NCI-H1417 (cell line): ENCODE measurements around the gene VPS35L.
A peak's percentile ranks its signal among the peaks of the same experiment; 100 is the strongest.
"Not testable (repeated sequence)": the region's sequence is repeated elsewhere in the genome, so short reads cannot be mapped to it uniquely, and the experiment has no call there.

Experiments used
- DNase-seq, 3 experiments: peaks; one replicate each; lab custom pipeline; 2025; lab: John Stamatoyannopoulos, UW

VPS35L gene

GRCh38 chr16:19528666-19529065 lies 26.8 kb upstream of the VPS35L start:
- DNase-seq: no peak

GRCh38 chr16:19532601-19533000 lies 22.9 kb upstream of the VPS35L start:
- peak in 1 of 3 experiments; percentile 30 for DNase-seq

- DNase-seq: no peak
Observed at GRCh38 chr16:19540241-19540970, 15.1 kb upstream of the VPS35L start.

GRCh38 chr16:19542138-19542821 lies 13.2 kb upstream of the VPS35L start:
- DNase-seq: peak; percentile 74 to 98 (median 81)

- not testable (repeated sequence) for DNase-seq
Observed at GRCh38 chr16:19543278-19543996, 12.1 kb upstream of the VPS35L start.

GRCh38 chr16:19548144-19548543 lies 7.4 kb upstream of the VPS35L start:
- DNase-seq: no peak

GRCh38 chr16:19549673-19550072 lies 5.8 kb upstream of the VPS35L start:
- DNase-seq: no peak

- DNase-seq: peak in 2 of 3 experiments; percentile 3 to 72
Observed at GRCh38 chr16:19555938-19556771, 652 bp downstream of the VPS35L start.

- DNase-seq: peak; percentile 16 to 73 (median 34)
Observed at GRCh38 chr16:19559242-19559910, 3.9 kb downstream of the VPS35L start.

GRCh38 chr16:19560078-19560477 lies 4.6 kb downstream of the VPS35L start:
- DNase-seq: no peak

- DNase-seq: no peak
Observed at GRCh38 chr16:19563377-19563776, 7.9 kb downstream of the VPS35L start.

- DNase-seq: no peak
Observed at GRCh38 chr16:19566362-19566761, 10.9 kb downstream of the VPS35L start.

GRCh38 chr16:19567560-19567959 lies 12.1 kb downstream of the VPS35L start:
- DNase-seq: no peak

GRCh38 chr16:19573997-19574396 lies 18.5 kb downstream of the VPS35L start:
- DNase-seq: no peak

- DNase-seq: no peak
Observed at GRCh38 chr16:19574615-19575014, 19.1 kb downstream of the VPS35L start.

- no peak for DNase-seq
Observed at GRCh38 chr16:19578378-19578971, 23.0 kb downstream of the VPS35L start.

- DNase-seq: no peak
Observed at GRCh38 chr16:19582050-19582831, 26.7 kb downstream of the VPS35L start.

GRCh38 chr16:19583665-19584300 lies 28.3 kb downstream of the VPS35L start:
- DNase-seq: peak in 2 of 3 experiments; percentile 4 to 51

GRCh38 chr16:19588661-19589060 lies 33.2 kb downstream of the VPS35L start:
- DNase-seq: no peak

- DNase-seq: no peak
Observed at GRCh38 chr16:19589106-19589505, 33.6 kb downstream of the VPS35L start.
